Measurements from ENCODE around the gene REG1A. TPM values are rescaled to one million over a fixed set of nuclear protein-coding genes. Genes with fewer than 3 reads are reported as not detected.

The REG1A gene
- total RNA-seq, 1 donor from 2014 or later = not detected

- DNase-seq = no peak
Observed at GRCh38 chr2:79128406-79128805, 8.1 kb downstream of the REG1A start.

- no peak for DNase-seq
Observed at GRCh38 chr2:79129260-79129659, 9.0 kb downstream of the REG1A start.

GRCh38 chr2:79129804-79130203 is 9.5 kb downstream of the REG1A start:
- no peak for DNase-seq

- no peak for DNase-seq
Observed at GRCh38 chr2:79131687-79132086, 11.4 kb downstream of the REG1A start.

GRCh38 chr2:79138385-79138784 is 18.1 kb downstream of the REG1A start:
- DNase-seq = no peak

GRCh38 chr2:79139423-79139822 is 19.1 kb downstream of the REG1A start:
- no peak for DNase-seq

GRCh38 chr2:79155826-79156476 is 35.7 kb downstream of the REG1A start:
- DNase-seq = no peak

GRCh38 chr2:79159030-79159429 is 38.7 kb downstream of the REG1A start:
- DNase-seq = no peak

- no peak for DNase-seq
Observed at GRCh38 chr2:79159653-79160052, 39.4 kb downstream of the REG1A start, which contains the start of gene REG3A. Gene REG3A, minus strand, starts transcription at chr2:79159753. Its CDS starts 348 bp downstream, at chr2:79159405.

- DNase-seq = no peak
Observed at GRCh38 chr2:79162132-79162531, 41.8 kb downstream of the REG1A start.

- no peak for DNase-seq
Observed at GRCh38 chr2:79162801-79163200, 42.5 kb downstream of the REG1A start.

GRCh38 chr2:79171348-79171958 is 51.2 kb downstream of the REG1A start:
- DNase-seq = no peak

Other genes starting within 250 kb of the REG1A start
- gene REG3G, start 94.8 kb upstream of the REG1A start, total RNA-seq = not detected
- gene REG1B, start 32.5 kb upstream of the REG1A start, total RNA-seq = not detected
- not detected for gene REG3A, start 39.3 kb downstream of the REG1A start, total RNA-seq

All from tongue (tissue), 2 donors.